Neuron (in vitro differentiated cells): ENCODE measurements around the gene ATXN3L.

Source experiments
- H2AFZ ChIP-seq: one replicate; pipeline ENCODE4 v1.6.1; 2013; ENCODE audit warnings: low read depth, mild to moderate bottlenecking, inconsistent platforms, low read length, moderate library complexity
- H3K27me3 ChIP-seq: one replicate; pipeline ENCODE4 v1.6.1; 2013; ENCODE audit warnings: low read length; ENCODE audit not compliant: insufficient read depth
- H3K36me3 ChIP-seq: one replicate; pipeline ENCODE4 v1.6.1; 2013; ENCODE audit warnings: low read length; ENCODE audit not compliant: insufficient read depth
- H3K4me1 ChIP-seq: one replicate; pipeline ENCODE4 v1.6.1; 2013; ENCODE audit warnings: low read length; ENCODE audit not compliant: insufficient read depth
- H3K4me3 ChIP-seq: 2 replicates; pipeline ENCODE4 v1.5.1; 2013; ENCODE audit warnings: mild to moderate bottlenecking, low read length, moderate library complexity
- H3K9me3 ChIP-seq: one replicate; pipeline ENCODE4 v1.6.1; 2013; ENCODE audit warnings: low read length

Gene ATXN3L

DNA sequence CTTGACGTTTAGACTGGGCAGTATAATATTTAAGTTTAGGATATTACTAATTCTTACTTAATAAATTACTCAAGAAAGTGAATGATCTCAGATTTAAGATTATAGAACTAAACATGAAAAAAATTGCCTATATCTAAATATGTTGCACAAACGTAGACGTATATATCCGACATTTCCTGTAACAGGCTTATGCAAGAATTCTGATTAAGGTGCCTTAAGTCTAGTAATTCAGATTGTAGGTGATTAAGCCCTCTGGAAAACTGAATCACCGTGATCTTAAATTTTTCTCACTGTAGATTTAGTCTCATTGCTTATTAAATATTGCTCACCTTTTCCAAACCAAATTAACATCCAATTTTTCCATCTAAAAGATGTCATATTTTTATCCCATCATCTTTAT is 24.0 kb downstream of the ATXN3L start:
- Histone ChIP-seq H3K9me3 (no peaks in the 10 kb centered on the region), H3K27me3 (no peaks in the 10 kb centered on the region), H2AFZ (no peak overlapping the region), H3K36me3 (no peaks in the 10 kb centered on the region), H3K4me1 (no peaks in the 10 kb centered on the region), H3K4me3 (no peak overlapping the region)

- Histone ChIP-seq H3K27me3 (no peaks in the 10 kb centered on the region), H3K4me3 (no peak overlapping the region), H3K4me1 (no peaks in the 10 kb centered on the region), H3K36me3 (no peaks in the 10 kb centered on the region), H3K9me3 (no peaks in the 10 kb centered on the region), H2AFZ (no peak overlapping the region)
These were observed 26.2 kb downstream of the ATXN3L start for GRCh38 chrX:13293700-13294099.

DNA sequence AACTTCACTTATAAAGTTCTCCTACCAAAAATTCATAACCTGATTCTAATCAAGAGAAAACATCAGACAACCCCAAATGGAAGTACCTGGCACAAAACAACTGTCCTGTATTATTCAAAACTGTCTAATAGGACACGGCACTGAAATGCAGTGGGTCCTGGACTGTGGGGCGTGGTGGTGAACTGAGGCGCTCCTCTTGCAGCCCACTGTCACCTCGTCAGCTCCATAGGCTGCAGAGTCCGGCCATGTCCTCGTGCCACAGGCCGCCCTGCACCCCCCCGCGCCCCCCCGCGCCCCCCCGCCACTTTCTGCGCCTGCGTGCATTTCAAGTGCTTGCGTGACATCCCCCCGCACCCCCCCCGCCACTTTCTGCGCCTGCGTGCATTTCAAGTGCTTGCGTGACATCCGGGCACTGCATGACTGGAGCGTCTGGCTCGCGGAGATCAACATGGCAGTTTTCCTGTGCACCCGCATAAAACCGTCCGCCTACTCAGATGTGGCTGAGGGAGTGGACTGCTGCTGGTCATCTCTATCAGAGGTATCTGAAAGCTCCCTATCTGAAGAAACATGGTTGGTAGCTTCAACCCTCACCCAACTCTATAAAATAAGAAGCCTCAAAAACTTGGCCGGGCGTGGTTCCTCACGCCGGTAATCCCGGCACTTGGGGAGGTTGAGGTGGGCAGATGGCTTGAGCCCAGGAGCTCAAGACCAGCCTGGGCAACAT is 28.8 kb downstream of the ATXN3L start:
- Histone ChIP-seq H3K36me3 (no peaks in the 10 kb centered on the region), H3K9me3 (no peaks in the 10 kb centered on the region), H3K4me3 (no peak overlapping the region), H2AFZ (no peak overlapping the region), H3K4me1 (no peaks in the 10 kb centered on the region), H3K27me3 (no peaks in the 10 kb centered on the region)

- Histone ChIP-seq H3K27me3 (no peaks in the 10 kb centered on the region), H3K4me3 (no peak overlapping the region), H3K9me3 (peaks cover 9% of the 10 kb centered on the region), H2AFZ (no peak overlapping the region), H3K4me1 (peaks cover 12% of the 10 kb centered on the region), H3K36me3 (no peaks in the 10 kb centered on the region)
These were observed 31.2 kb downstream of the ATXN3L start for GRCh38 chrX:13288671-13289070.

GRCh38 chrX:13287816-13288215 is 32.0 kb downstream of the ATXN3L start:
- peaks cover 20% of the 10 kb centered on the region for H3K4me1 ChIP-seq
- no peak overlapping the region for H3K4me3 ChIP-seq
- H3K9me3 ChIP-seq: peaks cover 9% of the 10 kb centered on the region
- no peaks in the 10 kb centered on the region for H3K36me3 ChIP-seq
- no peak overlapping the region for H2AFZ ChIP-seq
- H3K27me3 ChIP-seq: no peaks in the 10 kb centered on the region

DNA sequence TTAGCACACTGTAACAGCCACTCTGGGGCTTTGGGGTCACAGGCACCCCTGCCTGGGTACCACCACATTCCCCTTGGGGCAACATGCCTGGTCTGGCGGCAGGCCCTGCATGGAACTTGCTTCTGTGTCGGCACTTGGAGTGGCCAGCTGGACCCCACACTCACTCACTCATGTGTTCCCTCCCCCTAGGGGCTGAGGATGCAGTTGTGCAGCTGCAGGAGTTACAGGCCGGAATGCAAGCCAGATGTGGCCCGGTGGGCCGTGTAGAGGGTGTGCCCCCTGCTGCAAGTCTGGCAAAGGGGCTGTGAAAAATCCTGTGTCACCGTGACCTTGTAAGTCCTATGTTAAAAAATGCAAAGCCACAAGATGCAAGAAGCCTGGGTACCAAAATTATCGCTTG is 34.2 kb downstream of the ATXN3L start:
- Histone ChIP-seq H3K36me3 (no peaks in the 10 kb centered on the region), H3K9me3 (peaks cover 9% of the 10 kb centered on the region), H2AFZ (no peak overlapping the region), H3K27me3 (no peaks in the 10 kb centered on the region), H3K4me1 (peaks cover 22% of the 10 kb centered on the region), H3K4me3 (no peak overlapping the region)

- peaks cover 9% of the 10 kb centered on the region for H3K9me3 ChIP-seq
- no peak overlapping the region for H3K4me3 ChIP-seq
- no peaks in the 10 kb centered on the region for H3K36me3 ChIP-seq
- peaks cover 22% of the 10 kb centered on the region for H3K4me1 ChIP-seq
- H3K27me3 ChIP-seq: no peaks in the 10 kb centered on the region
- H2AFZ ChIP-seq: no peak overlapping the region
These were observed 34.6 kb downstream of the ATXN3L start for GRCh38 chrX:13285229-13285628.

DNA sequence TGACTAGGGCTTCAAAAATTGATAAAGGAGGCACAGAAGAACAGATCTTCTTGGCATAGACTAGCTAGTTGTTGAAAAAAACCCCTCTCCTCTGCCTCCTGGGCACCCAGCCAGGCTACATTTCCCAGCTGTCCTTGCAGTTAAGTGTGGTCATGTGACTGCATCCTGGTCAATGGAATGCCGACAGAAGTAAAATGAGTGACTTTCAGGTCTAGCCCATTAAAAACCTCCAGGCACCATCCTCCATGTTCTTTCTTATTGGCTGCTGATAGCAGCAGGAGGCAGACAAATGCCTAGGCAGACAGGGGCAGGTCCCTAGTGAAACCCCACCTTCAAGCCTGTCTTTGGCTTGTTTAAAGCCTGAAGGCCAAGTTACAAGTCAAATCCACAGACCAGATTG is 35.3 kb downstream of the ATXN3L start:
- no peaks in the 10 kb centered on the region for H3K27me3 ChIP-seq
- peaks cover 22% of the 10 kb centered on the region for H3K4me1 ChIP-seq
- no peak overlapping the region for H3K4me3 ChIP-seq
- no peak overlapping the region for H2AFZ ChIP-seq
- H3K9me3 ChIP-seq: peaks cover 9% of the 10 kb centered on the region
- H3K36me3 ChIP-seq: no peaks in the 10 kb centered on the region

GRCh38 chrX:13283950-13284546 is 35.8 kb downstream of the ATXN3L start:
- H3K4me1 ChIP-seq: peaks cover 22% of the 10 kb centered on the region
- H3K4me3 ChIP-seq: no peak overlapping the region
- no peaks in the 10 kb centered on the region for H3K36me3 ChIP-seq
- H2AFZ ChIP-seq: no peak overlapping the region
- H3K9me3 ChIP-seq: peaks cover 9% of the 10 kb centered on the region
- no peaks in the 10 kb centered on the region for H3K27me3 ChIP-seq

GRCh38 chrX:13283512-13283911 is 36.3 kb downstream of the ATXN3L start:
- no peak overlapping the region for H3K4me3 ChIP-seq
- peaks cover 22% of the 10 kb centered on the region for H3K4me1 ChIP-seq
- no peaks in the 10 kb centered on the region for H3K36me3 ChIP-seq
- H2AFZ ChIP-seq: no peak overlapping the region
- H3K9me3 ChIP-seq: peaks cover 9% of the 10 kb centered on the region
- no peaks in the 10 kb centered on the region for H3K27me3 ChIP-seq

DNA sequence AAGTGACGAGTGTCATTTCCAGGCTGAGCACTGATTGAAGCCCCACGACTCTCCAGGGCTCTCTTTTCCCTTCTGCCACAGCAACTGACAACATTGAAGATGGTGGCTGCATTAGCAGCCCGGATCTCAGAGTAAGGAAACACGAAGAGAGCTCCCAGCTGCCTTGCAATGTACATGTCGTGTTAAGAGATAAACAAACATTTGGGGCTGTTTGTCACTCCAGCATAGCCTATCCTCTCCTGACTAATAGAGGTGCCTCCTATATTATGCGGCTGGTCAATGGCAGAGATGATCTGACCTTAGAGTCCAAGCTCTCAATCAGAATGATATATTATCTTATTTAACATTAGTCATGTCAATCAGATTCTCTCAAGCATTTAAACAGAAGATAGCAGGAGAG is 38.6 kb downstream of the ATXN3L start:
- Histone ChIP-seq H3K4me3 (no peak overlapping the region), H3K27me3 (no peaks in the 10 kb centered on the region)

GRCh38 chrX:13279279-13280018 is 40.4 kb downstream of the ATXN3L start:
- Histone ChIP-seq H3K9me3 (no peaks in the 10 kb centered on the region), H2AFZ (no peak overlapping the region), H3K36me3 (no peaks in the 10 kb centered on the region), H3K27me3 (no peaks in the 10 kb centered on the region), H3K4me3 (no peak overlapping the region), H3K4me1 (peaks cover 20% of the 10 kb centered on the region)

More for the DNA sequence above, 38.6 kb downstream of the ATXN3L start:
- peaks cover 9% of the 10 kb centered on the region for H3K9me3 ChIP-seq
- H3K36me3 ChIP-seq: no peaks in the 10 kb centered on the region
- no peak overlapping the region for H2AFZ ChIP-seq
- peaks cover 22% of the 10 kb centered on the region for H3K4me1 ChIP-seq

DNA sequence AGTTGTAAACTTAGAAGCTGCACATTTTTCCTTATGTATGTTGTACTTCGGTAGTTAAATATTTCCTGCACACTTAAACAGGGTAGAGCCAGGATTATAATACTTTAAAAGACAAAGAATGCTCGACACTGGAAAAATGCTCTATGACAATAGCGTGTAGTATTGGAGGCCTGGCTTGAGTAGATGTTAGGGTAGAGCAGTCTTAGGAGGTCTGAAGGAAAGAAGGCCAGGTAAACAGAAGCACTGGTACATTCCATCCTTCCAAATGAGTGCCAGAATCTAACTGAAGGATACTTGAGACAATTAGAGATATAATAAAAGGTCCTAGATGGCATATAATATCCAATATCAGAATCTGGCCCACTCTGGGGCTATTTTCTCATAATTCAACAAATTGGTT is 42.3 kb downstream of the ATXN3L start:
- Histone ChIP-seq H3K36me3 (no peaks in the 10 kb centered on the region), H3K27me3 (no peaks in the 10 kb centered on the region), H2AFZ (no peak overlapping the region), H3K4me3 (no peak overlapping the region), H3K9me3 (no peaks in the 10 kb centered on the region), H3K4me1 (peaks cover 2% of the 10 kb centered on the region)
